H9 (cell line): ENCODE data around the gene STARD4. TPM values are rescaled to one million over a fixed set of nuclear protein-coding genes. Genes with fewer than 3 reads are reported as not detected.

Experiments used
- DNase-seq: peaks from one replicate; pipeline ENCODE4 v3.0.0-alpha.2; 2017
- H2AFZ ChIP-seq: one replicate; pipeline ENCODE4 v1.6.1; 2013; ENCODE audit warnings: mild to moderate bottlenecking, low read length, control low read depth, moderate library complexity
- H2AK5ac ChIP-seq: 2 replicates; pipeline ENCODE4 v1.6.1; 2013; ENCODE audit warnings: low read length, control low read depth, mixed read lengths; ENCODE audit not compliant: insufficient read length
- H2BK120ac ChIP-seq: one replicate; pipeline ENCODE4 v1.6.1; 2013; ENCODE audit warnings: low read depth, mild to moderate bottlenecking, low read length, control low read depth, inconsistent platforms; ENCODE audit not compliant: poor library complexity, severe bottlenecking
- H2BK12ac ChIP-seq: 2 replicates; pipeline ENCODE4 v1.6.1; 2013; ENCODE audit warnings: low read length, control low read depth, mixed read lengths, low read depth; ENCODE audit not compliant: insufficient read length
- H2BK15ac ChIP-seq: 2 replicates; pipeline ENCODE4 v1.6.1; 2013; ENCODE audit warnings: low read depth, low read length, control low read depth
- H2BK20ac ChIP-seq: one replicate; pipeline ENCODE4 v1.6.1; 2013; ENCODE audit warnings: low read depth, mild to moderate bottlenecking, low read length, control low read depth, inconsistent platforms; ENCODE audit not compliant: poor library complexity, severe bottlenecking
- H2BK5ac ChIP-seq: 2 replicates; pipeline ENCODE4 v1.6.1; 2013; ENCODE audit warnings: low read length, control low read depth, mixed read lengths; ENCODE audit not compliant: insufficient read length
- H3K14ac ChIP-seq: 2 replicates; pipeline ENCODE4 v1.6.1; 2013; ENCODE audit warnings: low read length, control low read depth; ENCODE audit not compliant: insufficient read depth
- H3K18ac ChIP-seq: 2 replicates; pipeline ENCODE4 v1.6.1; 2013; ENCODE audit warnings: low read depth, mild to moderate bottlenecking, mixed read lengths, low read length, control low read depth; ENCODE audit not compliant: insufficient read length
- H3K23ac ChIP-seq: 2 replicates; pipeline ENCODE4 v1.6.1; 2013; ENCODE audit warnings: low read length, control low read depth, mixed read lengths, low read depth; ENCODE audit not compliant: insufficient read length
- H3K23me2 ChIP-seq: 2 replicates; pipeline ENCODE4 v1.6.1; 2013; ENCODE audit warnings: low read depth, mild to moderate bottlenecking, mixed read lengths, low read length, control low read depth; ENCODE audit not compliant: insufficient read length, poor library complexity, severe bottlenecking
- H3K27ac ChIP-seq: 2 replicates; pipeline ENCODE4 v1.5.1; 2013; ENCODE audit warnings: low read length, control low read depth, mixed read lengths, low read depth; ENCODE audit not compliant: insufficient read length
- H3K27me3 ChIP-seq: 2 replicates; pipeline ENCODE4 v1.6.1; 2013; ENCODE audit warnings: low read length, control low read depth, inconsistent platforms; ENCODE audit not compliant: insufficient read depth
- H3K4ac ChIP-seq: 2 replicates; pipeline ENCODE4 v1.6.1; 2013; ENCODE audit warnings: low read depth, mild to moderate bottlenecking, control low read depth, inconsistent platforms, low read length, moderate library complexity
- H3K4me1 ChIP-seq: 2 replicates; pipeline ENCODE4 v1.6.1; 2013; ENCODE audit warnings: low read length, control low read depth, inconsistent platforms; ENCODE audit not compliant: insufficient read depth
- H3K4me2 ChIP-seq: 2 replicates; pipeline ENCODE4 v1.6.1; 2013; ENCODE audit warnings: low read length, control low read depth, mixed read lengths; ENCODE audit not compliant: insufficient read length, insufficient read depth
- H3K56ac ChIP-seq: 2 replicates; pipeline ENCODE4 v1.6.1; 2013; ENCODE audit warnings: low read depth, mild to moderate bottlenecking, mixed read lengths, low read length, control low read depth; ENCODE audit not compliant: insufficient read length
- H3K79me1 ChIP-seq: 2 replicates; pipeline ENCODE4 v1.6.1; 2013; ENCODE audit warnings: low read depth, mild to moderate bottlenecking, moderate library complexity, low read length, control low read depth, inconsistent platforms; ENCODE audit not compliant: insufficient read depth, poor library complexity, severe bottlenecking
- H3K79me2 ChIP-seq: 2 replicates; pipeline ENCODE4 v1.6.1; 2013; ENCODE audit warnings: low read length, control low read depth, inconsistent platforms; ENCODE audit not compliant: insufficient read depth
- H3K9ac ChIP-seq: 2 replicates; pipeline ENCODE4 v1.6.1; 2013; ENCODE audit warnings: low read length, control low read depth, mixed read lengths; ENCODE audit not compliant: insufficient read length; ENCODE audit errors: extremely low read depth
- H3K9me3 ChIP-seq: one replicate; pipeline ENCODE4 v1.6.1; 2013; ENCODE audit warnings: low read depth, low read length, inconsistent platforms; ENCODE audit not compliant: control insufficient read depth
- H3T11ph ChIP-seq: one replicate; pipeline ENCODE4 v1.6.1; 2013; ENCODE audit warnings: mild to moderate bottlenecking, low read length, control low read depth, inconsistent platforms
- H4K20me1 ChIP-seq: one replicate; pipeline ENCODE4 v1.6.1; 2013; ENCODE audit not compliant: control insufficient read depth, insufficient read length, insufficient read depth
- H4K5ac ChIP-seq: 2 replicates; pipeline ENCODE4 v1.6.1; 2013; ENCODE audit warnings: low read depth, mild to moderate bottlenecking, mixed read lengths, low read length, control low read depth; ENCODE audit not compliant: insufficient read length
- H4K8ac ChIP-seq: replicated peaks from 2 replicates; pipeline ENCODE4 v1.6.1; 2013; ENCODE audit warnings: low read length, control low read depth, mixed read lengths, low read depth; ENCODE audit not compliant: insufficient read length
- H4K91ac ChIP-seq: 2 replicates; pipeline ENCODE4 v1.6.1; 2013; ENCODE audit warnings: low read depth, mild to moderate bottlenecking, moderate library complexity, mixed read lengths, low read length, control low read depth; ENCODE audit not compliant: insufficient read length
- H3K27ac Mint-ChIP-seq, 3 experiments: 2 replicates in 2 of 3; 3 replicates in 1 of 3; pipeline ENCODE4 v1.8.0; 2020 to 2021; ENCODE audit warnings: mixed read lengths in 3 of 3, mild to moderate bottlenecking in 1 of 3, moderate library complexity in 1 of 3
- H3K27me3 Mint-ChIP-seq: 2 replicates; pipeline ENCODE4 v1.8.0; 2021; ENCODE audit warnings: low read depth, mild to moderate bottlenecking, moderate library complexity, mixed read lengths
- H3K36me3 Mint-ChIP-seq, 3 experiments: 2 replicates in 2 of 3; 3 replicates in 1 of 3; pipeline ENCODE4 v1.8.0; 2020 to 2021; ENCODE audit warnings: low read depth in 3 of 3, mixed read lengths in 3 of 3; ENCODE audit not compliant: insufficient read depth in 1 of 3
- H3K4me1 Mint-ChIP-seq, 2 experiments: 2 replicates each; pipeline ENCODE4 v1.8.0; 2020; ENCODE audit warnings: mixed read lengths in 2 of 2
- H3K4me3 Mint-ChIP-seq, 2 experiments: 2 replicates in 1 of 2; 3 replicates in 1 of 2; pipeline ENCODE4 v1.8.0; 2020 to 2021; ENCODE audit warnings: mild to moderate bottlenecking in 2 of 2, mixed read lengths in 2 of 2, moderate library complexity in 1 of 2
- H3K9me3 Mint-ChIP-seq, 2 experiments: 2 replicates in 1 of 2; 3 replicates in 1 of 2; pipeline ENCODE4 v1.8.0; 2020; ENCODE audit warnings: mild to moderate bottlenecking in 2 of 2, mixed read lengths in 2 of 2, moderate library complexity in 1 of 2
- CTCF ChIP-seq: fragments of 200-600 bp; sonication (generic); conservative IDR thresholded peaks from 3 replicates; pipeline ENCODE4 v1.8.0; 2021; ENCODE audit warnings: antibody characterized with exemption, mild to moderate bottlenecking
- total RNA-seq: library from RNA; stranded (reverse); gene quantifications from 2 replicates; pipeline ENCODE4 v1.2.1, GENCODE V29; 2021

STARD4 gene
- total RNA-seq, 1 experiment from 2014 or later = 28.7 TPM

DNA sequence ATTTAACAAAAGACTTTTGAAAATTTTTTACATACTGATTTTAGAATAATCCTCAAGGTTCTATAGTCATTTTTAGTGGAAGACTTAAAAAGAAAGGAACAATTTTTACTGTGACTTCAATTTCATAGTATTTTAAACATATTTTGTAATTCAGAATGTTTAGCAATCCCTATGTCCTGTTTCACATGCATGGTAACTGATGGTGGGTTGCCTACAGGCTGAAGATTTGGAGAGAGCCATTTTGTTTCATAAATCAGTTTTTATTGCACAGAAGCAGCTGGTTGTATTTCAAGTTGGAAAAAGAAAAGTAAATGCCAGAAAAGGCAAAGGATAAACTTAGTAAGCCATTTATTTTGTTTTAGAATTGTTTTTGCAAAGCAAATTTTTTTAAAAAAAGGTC, 24.0 kb downstream of the STARD4 start:
- H2AFZ ChIP-seq = no peak overlapping the region
- H3K4me2 ChIP-seq = no peak overlapping the region
- no peak overlapping the region for H3K27ac ChIP-seq

More for the DNA sequence above, 24.0 kb downstream of the STARD4 start:
- no peaks in the 10 kb centered on the region; the same call in 1 of the 2 replicates for H3K4me1 ChIP-seq
- no peak overlapping the region for H3K27ac Mint-ChIP-seq
- H4K8ac ChIP-seq = no peak overlapping the region
- no peak overlapping the region for H3K23ac ChIP-seq
- H4K91ac ChIP-seq = no peak overlapping the region
- no peaks in the 10 kb centered on the region for H4K20me1 ChIP-seq
- H3K27me3 Mint-ChIP-seq = no peaks in the 10 kb centered on the region
- no peak overlapping the region for H3K18ac ChIP-seq
- H3T11ph ChIP-seq = no peak overlapping the region
- no peaks in the 10 kb centered on the region for H3K36me3 Mint-ChIP-seq
- H3K9me3 Mint-ChIP-seq = no peaks in the 10 kb centered on the region
- no peak overlapping the region for H2BK120ac ChIP-seq
- no peak overlapping the region for H3K4ac ChIP-seq
- H2BK20ac ChIP-seq = no peak overlapping the region
- no peak overlapping the region for H3K4me3 Mint-ChIP-seq
- no peak overlapping the region for H2BK12ac ChIP-seq
- H3K56ac ChIP-seq = no peak overlapping the region
- no peaks in the 10 kb centered on the region for H3K79me2 ChIP-seq
- H3K4me1 Mint-ChIP-seq = peaks cover 9 to 10% of the 10 kb centered on the region in 2 experiments
- no peaks in the 10 kb centered on the region for H3K9me3 ChIP-seq
- H3K14ac ChIP-seq = no peak overlapping the region
- no peak overlapping the region for H2AK5ac ChIP-seq
- no peak for TF ChIP-seq CTCF
- H2BK5ac ChIP-seq = no peak overlapping the region
- no peaks in the 10 kb centered on the region for H3K79me1 ChIP-seq
- no peak for DNase-seq
- H3K9ac ChIP-seq = no peak overlapping the region
- no peaks in the 10 kb centered on the region for H3K27me3 ChIP-seq
- no peak overlapping the region for H4K5ac ChIP-seq
- H3K23me2 ChIP-seq = no peaks in the 10 kb centered on the region
- no peak overlapping the region for H2BK15ac ChIP-seq
